ENCODE measurements around the gene TMIGD2.
"Not testable (repeated sequence)": the region's sequence is repeated elsewhere in the genome, so short reads cannot be mapped to it uniquely, and the experiment has no call there.

The TMIGD2 gene

GRCh38 chr19:4256563-4256962 is 45.6 kb downstream of the TMIGD2 start:
- no peak for TF ChIP-seq ZFP3 (CRISPR knock-in tag; IDR thresholded peaks at IDR 0.05)
- peak; percentile 96 for TF ChIP-seq ZNF565 (CRISPR knock-in tag; conservative IDR thresholded peaks at IDR 0.05; ENCODE audit: low read depth)
- no peak for ATAC-seq

- peak; percentile 98 for ATAC-seq
- TF ChIP-seq GLIS3 (CRISPR knock-in tag; IDR thresholded peaks at IDR 0.05) (no peak), ISL1 (CRISPR knock-in tag; IDR thresholded peaks at IDR 0.05) (no peak), ZNF70 (CRISPR knock-in tag; IDR thresholded peaks at IDR 0.05) (peak; percentile 89), TSHZ2 (CRISPR knock-in tag; IDR thresholded peaks at IDR 0.05) (no peak), PATZ1 (CRISPR knock-in tag; IDR thresholded peaks at IDR 0.05; ENCODE audit: borderline replicate concordance) (peak; percentile 18; the same call in 1 of the 2 replicates), ESRRG (CRISPR knock-in tag; IDR thresholded peaks at IDR 0.05) (no peak), TCF4 (CRISPR knock-in tag; IDR thresholded peaks at IDR 0.05; ENCODE audit: borderline replicate concordance) (no peak; the same call in 1 of the 2 replicates), ZNF8 (CRISPR knock-in tag; IDR thresholded peaks at IDR 0.05) (no peak), BACH2 (CRISPR knock-in tag; IDR thresholded peaks at IDR 0.05; ENCODE audit: borderline replicate concordance) (no peak), ZFP3 (CRISPR knock-in tag; IDR thresholded peaks at IDR 0.05) (no peak), OSR1 (CRISPR knock-in tag; IDR thresholded peaks at IDR 0.05) (no peak)
These were observed 55.2 kb downstream of the TMIGD2 start, which contains the start of gene YJU2 for GRCh38 chr19:4246767-4247593. Gene YJU2 (plus strand): TSS chr19:4247080. CDS start chr19:4247147, 67 bp downstream.

- not testable (repeated sequence) for ATAC-seq
These were observed 56.3 kb downstream of the TMIGD2 start for GRCh38 chr19:4245938-4246337.

Measured in SK-N-SH treated with all-trans-retinoic acid at 6 μM for 48 hours (cell line).